GM21367 (cell line): ENCODE results near the gene THOC2.
"Not testable (repeated sequence)": the region's sequence is repeated elsewhere in the genome, so short reads cannot be mapped to it uniquely, and the experiment has no call there.

Experiments used
- ATAC-seq: cut with Tn5 transposase; IDR thresholded peaks from one replicate; pipeline ENCODE4 v1.9.1; 2021; ENCODE audit not compliant: unreplicated experiment

The THOC2 gene

DNA sequence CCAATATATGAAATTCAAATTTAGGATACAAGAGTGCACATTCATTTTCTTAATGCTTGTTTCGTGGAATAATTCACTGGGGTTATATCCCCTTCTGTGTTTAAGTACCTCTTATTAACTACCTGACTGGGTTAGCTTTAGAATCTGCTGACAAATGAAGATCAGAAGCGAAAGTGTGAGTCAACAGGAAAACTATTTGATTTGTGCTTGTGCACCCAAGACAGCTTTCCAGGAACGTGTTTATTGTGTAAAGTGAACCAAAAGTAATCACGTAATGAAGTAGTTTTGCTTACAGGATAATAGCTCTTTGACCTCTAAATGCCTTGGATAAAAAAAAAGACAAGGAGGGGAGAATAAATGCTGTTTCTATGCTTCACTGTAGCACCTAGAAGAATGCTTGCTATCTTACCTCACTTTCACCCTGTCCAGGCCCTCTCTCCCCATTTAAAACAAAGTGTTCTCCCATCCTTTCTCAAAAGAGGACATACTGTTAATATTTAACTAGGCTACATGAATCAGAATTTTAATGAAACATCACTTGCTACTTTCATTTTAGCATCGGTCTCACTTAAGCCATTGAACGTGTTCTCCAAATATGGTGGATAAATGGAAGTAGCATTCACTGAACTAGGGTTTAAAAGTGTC is 141.9 kb downstream of the THOC2 start:
- ATAC-seq, result peak; percentile 62

DNA sequence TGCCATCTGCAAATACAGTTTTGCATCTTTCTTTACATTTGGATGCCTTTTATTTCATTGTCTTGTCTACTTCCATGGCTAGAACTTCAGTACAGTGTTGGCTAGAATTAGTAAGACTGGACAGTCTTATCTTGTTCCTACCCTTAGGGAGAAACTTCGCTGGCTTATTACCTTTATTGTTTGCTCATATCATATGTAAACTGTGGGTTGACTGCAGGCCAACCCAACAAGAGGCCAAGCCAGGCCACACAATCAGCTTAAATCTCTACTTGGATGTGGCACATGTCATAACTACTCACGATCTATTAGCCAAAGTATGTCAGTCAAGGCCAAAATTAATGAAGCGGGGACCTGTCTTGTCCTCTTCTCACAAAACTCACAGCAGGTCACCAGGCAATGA is 144.1 kb downstream of the THOC2 start:
- ATAC-seq, result no peak

DNA sequence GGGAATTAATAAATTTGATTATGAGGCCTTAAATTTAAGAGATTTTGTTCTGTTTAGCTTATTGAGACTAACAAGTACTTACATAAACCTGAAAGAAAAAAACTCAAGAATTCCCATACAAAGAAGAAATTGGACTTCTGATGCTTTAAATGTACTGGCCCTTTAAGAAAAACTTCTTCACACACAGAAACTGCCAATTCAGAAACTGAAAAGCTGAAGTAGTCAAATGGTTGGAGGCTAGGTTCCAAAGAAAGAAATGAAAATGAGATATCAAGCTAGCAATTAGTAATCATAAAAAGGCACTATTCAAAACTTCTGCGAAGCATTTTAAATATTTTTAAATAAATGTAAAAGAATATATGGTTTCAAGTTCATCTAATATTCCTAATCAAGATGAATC is 151.3 kb downstream of the THOC2 start:
- no peak for ATAC-seq

DNA sequence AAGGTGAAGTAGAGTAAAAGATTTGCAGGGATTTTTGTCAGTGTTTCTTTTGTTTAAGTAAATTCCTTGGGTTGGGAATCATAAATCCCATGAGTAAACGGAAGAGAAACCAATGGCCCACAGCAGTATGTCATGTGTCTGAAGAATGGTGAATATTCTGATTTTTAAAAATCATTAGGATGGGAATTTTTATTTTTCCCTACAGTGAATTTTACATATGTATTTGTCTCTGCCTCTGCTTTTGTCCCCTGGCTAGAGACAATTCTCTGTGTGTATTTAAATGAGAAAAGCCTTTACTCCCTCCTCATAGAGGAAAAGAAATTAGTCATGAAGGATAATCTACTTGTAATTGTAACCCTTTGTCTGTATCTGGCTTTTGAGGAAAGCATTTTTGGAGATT is 152.1 kb downstream of the THOC2 start:
- no peak for ATAC-seq

DNA sequence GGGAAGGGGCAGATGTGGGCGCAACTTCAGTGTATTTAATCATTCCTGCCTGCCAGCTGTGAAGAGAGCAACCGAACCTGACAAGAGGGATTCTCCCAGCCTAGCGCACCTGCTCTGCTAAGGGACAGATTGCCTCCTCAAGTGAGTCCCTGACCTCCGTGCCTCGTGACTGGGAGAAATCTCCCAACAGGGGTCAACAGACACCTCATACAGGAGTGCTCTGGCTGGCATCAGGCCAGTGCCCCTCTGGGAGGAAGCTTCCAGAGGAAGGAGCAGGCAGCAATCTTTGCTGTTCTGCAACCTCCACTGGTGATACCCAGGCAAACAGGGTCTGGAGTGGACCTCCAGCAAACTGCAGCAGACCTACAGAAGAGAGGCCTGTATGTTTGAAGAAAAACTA is 158.8 kb downstream of the THOC2 start:
- not testable (repeated sequence) for ATAC-seq

DNA sequence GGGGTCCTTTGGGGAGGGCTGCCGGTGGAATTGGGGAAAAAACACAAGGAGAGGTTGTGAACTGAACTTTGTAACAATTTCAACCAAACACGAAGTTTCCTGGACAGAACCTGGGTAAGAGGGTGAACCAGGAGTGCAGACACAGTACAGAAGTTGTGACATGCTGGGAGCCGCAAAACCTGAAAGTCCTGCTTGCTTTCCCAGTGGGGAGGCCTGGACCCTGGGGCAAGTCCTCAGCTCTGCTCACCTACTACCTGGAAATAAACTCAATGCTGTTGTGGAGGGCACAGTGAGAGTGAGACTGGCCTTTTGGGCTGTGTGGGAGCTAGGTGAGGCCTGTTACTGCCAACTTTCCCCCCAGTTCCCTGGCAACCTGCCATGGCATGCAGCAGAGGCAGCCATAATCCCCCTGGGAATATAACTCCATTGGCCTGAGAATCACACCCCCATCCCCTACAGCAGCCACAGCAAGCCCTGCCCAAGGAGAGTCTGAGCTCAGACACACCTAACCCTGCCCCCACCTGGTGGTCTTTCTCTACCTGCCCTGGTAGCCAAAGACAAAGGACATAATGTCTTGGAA is 162.8 kb downstream of the THOC2 start:
- ATAC-seq, result no peak

DNA sequence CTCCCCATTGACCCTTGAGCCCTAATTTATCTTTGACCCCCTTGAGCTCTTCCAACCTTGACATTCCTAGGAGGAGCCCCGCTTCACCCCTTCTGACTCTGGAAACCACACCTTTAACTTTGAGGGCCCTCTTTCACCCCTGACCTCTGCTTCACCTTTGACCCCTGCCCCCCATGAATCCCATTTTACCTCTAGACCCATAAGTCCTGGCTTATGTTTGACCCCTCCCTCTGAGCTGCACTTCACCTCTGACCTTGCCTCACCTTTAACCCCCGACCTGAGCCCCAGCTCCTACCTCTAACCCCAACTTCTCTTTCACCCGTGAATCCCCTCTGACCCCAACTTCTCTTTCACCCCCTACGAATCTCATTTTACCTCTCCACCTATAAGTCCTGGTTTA is 169.7 kb downstream of the THOC2 start:
- ATAC-seq, result no peak

DNA sequence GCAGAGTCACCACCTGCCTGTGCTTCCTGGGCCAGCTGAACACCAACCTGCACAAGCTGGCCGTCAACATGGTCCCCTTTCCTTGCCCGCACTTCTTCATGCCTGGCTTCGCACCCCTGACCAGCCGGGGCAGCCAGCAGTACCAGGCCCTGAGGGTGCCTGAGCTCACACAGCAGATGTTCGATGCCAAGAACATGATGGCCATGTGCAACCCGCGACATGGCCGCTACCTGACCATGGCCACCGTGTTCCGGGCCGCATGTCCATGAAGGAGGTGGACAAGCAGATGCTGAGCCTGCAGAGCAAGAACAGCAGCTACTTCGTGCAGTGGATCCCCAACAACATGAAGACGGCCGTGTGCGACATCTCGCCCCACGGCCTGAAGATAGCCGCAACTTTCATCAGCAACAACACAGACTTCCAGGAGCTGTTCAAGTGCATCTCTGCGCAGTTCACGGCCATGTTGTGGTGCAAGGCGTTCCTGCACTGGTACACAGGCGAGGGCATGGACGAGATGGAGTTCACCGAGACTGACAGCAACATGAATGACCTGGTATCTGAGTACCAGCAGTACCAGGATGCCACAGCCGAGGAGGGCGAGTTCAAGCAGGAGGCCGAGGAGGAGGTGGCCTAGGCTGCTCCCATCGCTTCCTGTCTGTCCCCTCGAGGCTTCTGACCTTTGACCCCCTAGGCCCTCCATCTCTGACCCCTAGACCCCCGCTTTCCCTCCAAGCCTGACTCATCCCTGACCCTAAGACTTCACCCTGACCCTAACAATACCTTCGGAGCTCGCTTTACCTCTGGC is 170.3 kb downstream of the THOC2 start:
- ATAC-seq, result no peak

DNA sequence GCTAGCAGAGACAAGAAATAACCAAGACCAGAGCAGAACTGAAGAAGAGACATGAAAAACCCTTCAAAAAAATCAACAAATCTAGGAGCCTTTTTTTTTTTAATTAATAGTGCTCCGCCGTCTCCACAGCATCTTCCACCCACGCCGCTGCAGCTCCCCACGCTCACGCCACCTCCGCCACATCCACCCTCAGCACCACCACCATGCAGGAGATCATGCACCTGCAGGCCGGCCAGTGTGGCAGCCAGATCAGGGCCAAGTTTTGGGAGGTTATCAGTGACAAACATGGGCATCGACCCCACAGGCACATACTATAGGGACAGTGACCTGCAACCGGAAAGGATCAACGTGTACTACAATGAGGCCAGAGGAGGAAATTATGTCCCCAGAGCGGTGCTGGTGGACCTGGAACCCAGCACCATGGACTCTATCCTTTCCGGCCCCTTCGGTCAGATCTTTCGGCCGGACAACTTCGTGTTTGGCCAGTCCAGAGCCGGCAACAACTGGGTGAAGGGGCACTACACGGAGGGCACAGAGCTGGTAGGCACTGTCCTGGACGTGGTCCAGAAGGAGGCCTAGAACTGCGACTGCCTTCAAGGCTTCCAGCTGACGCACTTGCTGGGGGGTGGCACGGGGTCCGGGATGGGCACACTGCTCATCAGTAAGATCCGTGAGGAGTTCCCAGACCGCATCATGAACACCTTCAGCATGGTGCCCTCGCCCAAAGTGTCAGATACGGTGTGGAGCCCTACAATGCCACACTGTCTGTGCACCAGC is 171.2 kb downstream of the THOC2 start:
- no peak for ATAC-seq

DNA sequence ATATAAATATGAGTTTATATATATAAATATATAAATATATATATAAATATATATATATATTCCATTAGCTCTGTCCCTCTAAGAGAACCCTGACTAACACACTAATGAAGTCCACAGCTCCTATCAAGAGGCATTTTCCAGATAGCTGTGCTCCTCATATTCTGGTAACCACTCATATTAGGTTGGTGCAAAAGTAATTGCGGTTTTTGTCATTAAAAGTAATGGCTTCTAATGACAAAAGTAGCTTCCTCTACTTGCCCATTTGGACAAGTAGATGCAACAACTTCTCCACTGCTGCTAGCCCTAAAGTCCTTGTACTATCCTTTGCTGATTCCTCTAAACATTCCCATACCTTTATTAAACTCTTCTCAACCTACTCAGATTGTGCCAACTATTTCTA is 182.0 kb downstream of the THOC2 start:
- ATAC-seq, result no peak
